GF-D8 (cell line): ENCODE data around the gene SH3GLB2.
"Not testable (repeated sequence)": the region's sequence is repeated elsewhere in the genome, so short reads cannot be mapped to it uniquely, and the experiment has no call there.

Experiments
- DNase-seq: peaks from one replicate; lab custom pipeline; 2025; lab: John Stamatoyannopoulos, UW

The SH3GLB2 gene

DNA sequence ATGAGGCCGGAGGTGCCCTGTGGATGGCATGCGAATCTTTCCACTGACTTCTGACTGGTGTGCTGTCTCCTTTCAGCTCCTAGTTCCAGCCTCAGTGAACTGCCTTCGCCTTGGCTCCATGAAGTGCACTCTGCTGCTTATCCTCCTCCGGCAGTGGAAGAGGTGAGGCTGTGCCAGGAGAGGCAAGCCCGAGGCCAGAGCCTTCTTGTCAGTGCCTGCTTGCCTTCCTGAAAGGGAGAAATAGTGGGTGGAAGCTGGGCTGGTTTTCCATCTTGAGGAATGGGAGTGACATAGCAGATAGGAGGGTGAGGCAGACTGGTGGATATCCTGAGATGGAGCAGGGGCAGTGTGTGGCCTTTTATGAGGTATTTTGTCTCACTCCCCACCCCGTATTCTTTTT lies 29.7 kb downstream of the SH3GLB2 start:
- no peak for DNase-seq

- no peak for DNase-seq
Observed at GRCh38 chr9:128995791-128996190, 32.3 kb downstream of the SH3GLB2 start.

DNA sequence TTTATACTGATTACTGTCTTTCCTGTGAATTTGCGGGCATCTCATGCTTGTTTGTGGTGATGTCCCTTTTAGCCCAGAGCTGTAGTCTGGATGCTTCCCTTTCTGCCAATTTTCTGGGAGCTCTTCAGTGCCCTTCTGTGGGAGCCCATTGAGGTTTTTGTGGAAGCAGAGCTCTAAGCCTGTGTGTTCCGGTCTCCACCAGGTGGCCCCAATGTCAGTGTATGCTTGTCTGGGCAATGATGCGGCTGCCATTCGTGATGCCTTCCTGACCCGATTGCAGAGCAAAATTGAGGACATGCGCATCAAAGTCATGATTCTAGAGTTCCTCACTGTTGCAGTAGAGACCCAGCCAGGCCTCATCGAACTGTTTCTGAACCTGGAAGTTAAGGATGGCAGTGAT lies 35.1 kb downstream of the SH3GLB2 start:
- DNase-seq: no peak

DNA sequence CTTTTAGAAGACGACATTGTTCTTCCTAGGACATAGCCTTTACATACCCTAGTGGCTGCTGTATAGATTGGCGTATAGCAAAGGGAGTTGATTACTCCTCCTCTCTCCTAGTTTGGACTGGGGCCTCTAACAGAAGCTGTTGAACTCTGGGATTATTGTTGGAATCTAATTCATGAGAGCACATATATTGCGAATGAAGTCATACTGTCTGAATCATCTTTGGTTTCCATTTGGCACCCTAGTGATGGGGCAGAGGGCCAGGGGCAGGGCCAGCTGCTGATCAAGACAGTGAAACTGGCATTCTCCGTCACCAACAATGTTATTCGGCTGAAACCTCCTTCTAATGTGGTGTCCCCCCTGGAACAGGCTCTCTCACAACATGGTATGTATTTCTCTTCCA lies 40.3 kb downstream of the SH3GLB2 start:
- DNase-seq: no peak

GRCh38 chr9:128986671-128987070 lies 41.5 kb downstream of the SH3GLB2 start:
- no peak for DNase-seq

DNA sequence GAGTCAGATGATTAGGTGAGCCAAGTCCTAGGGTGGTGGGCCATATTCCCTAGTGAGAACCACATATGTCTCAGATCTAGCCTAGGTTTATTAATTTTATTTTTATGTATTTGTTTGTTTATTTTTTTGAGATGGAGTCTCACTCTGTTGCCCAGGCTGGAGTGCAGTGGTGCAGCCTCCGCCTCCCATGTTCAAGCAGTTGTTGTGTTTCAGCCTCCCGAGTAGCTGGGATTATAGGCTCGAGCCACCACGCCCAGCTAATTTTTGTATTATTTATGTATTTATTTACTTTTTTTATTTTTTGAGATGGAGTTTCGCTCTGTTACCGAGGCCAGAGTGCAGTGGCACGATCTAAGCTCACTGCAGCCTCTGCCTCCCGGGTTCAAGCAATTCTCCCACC lies 44.6 kb downstream of the SH3GLB2 start:
- no peak for DNase-seq

- DNase-seq: no peak
Observed at GRCh38 chr9:128979111-128979510, 49.0 kb downstream of the SH3GLB2 start.

DNA sequence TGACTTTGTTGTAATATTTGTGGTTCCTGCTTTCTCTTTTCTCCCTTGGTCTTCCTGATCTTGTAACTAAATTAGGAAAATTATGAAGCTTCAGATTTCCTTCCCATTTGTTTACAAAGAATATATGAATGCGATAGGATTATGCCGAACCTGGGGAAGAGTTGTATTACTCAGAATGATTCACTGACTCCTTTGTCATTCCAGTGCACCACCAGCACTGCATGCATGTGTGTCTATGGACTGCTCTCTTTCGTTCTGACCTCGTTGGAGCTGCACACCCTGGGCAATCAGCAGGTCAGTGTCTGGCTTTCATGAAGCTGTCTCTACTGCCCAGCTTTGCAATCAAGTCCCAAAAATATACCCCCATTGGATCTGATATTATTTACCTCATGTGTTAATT lies 55.2 kb downstream of the SH3GLB2 start:
- DNase-seq: no peak

DNA sequence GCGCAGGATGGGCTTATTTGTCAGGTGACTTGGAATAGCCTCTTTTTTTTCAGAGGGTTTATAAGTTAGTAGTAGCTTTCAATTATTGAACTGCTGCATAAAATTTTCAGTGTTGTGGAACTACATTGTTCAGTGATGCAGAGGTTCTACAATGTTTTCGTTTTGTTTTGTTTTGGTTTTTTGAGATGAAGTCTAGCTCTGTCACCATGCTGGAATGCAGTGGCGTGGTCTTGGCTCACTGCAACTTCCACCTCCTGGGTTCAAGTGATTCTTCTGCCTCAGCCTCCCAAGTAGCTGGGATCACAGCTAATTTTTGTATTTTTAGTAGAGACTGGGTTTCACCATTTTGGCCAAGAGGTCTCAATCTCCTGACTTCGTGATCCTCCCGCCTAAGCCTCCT lies 58.6 kb downstream of the SH3GLB2 start:
- no peak for DNase-seq

DNA sequence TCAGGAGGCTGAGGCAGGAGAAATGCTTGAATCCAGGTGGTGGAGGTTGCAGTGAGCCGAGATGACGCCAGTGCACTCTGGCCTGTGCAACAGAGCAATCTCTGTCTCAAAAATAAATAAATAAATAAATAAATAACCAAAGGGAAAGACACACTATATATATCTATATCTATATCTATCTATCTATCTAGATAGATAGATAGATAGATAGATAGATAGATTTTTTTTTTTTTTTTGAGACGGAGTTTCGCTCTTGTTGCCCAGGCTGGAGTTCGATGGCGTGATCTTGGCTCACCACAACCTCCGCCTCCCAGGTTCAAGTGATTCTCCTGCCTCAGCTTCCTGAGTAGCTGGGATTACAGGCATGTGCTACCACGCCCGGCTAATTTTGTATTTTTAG lies 66.7 kb downstream of the SH3GLB2 start:
- not testable (repeated sequence) for DNase-seq
